Esophagus muscularis mucosa (tissue), 4 donors: Measurements from ENCODE around the gene TPSAB1. TPM values are rescaled to one million over a fixed set of nuclear protein-coding genes. Genes with fewer than 3 reads are reported as not detected.

Experiments used
- DNase-seq: peaks from one replicate; pipeline ENCODE4 v3.0.0-alpha.2; 2017; ENCODE audit errors: extremely low spot score
- H3K27ac ChIP-seq, 4 donors: fragments of 200-600 bp; sonication (generic); replicated peaks in 1 of 4; 1 replicate in 3 of 4; 2 replicates in 1 of 4; pipeline ENCODE4 v1.5.1; 2016 to 2019; ENCODE audit warnings: mild to moderate bottlenecking in 1 of 4
- H3K27me3 ChIP-seq, 4 donors: fragments of 200-600 bp; sonication (generic); one replicate each; pipeline versions ENCODE4 v1.5.1 to v1.6.0; 2016 to 2019
- H3K36me3 ChIP-seq, 4 donors: fragments of 200-600 bp; sonication (generic); one replicate each; pipeline ENCODE4 v1.5.1; 2016 to 2019
- H3K4me1 ChIP-seq, 4 donors: fragments of 200-600 bp; sonication (generic); one replicate each; pipeline ENCODE4 v1.5.1; 2016 to 2019
- H3K4me3 ChIP-seq, 4 donors: fragments of 200-600 bp; sonication (generic); 1 replicate in 2 of 4; 2 replicates in 2 of 4; pipeline ENCODE4 v1.5.1; 2016 to 2019; ENCODE audit warnings: mild to moderate bottlenecking in 4 of 4, moderate library complexity in 1 of 4
- H3K9me3 ChIP-seq, 4 donors: fragments of 200-600 bp; sonication (generic); 1 replicate in 3 of 4; 2 replicates in 1 of 4; pipeline ENCODE4 v1.5.1; 2016 to 2019
- CTCF ChIP-seq, 3 experiments: fragments of 200-600 bp in 2 of 3; fragments of 450-650 bp in 1 of 3; sonication (generic) in 2 of 3; IDR thresholded peaks; one replicate each; pipeline ENCODE4 v1.5.1; 2017 to 2019; ENCODE audit warnings: antibody characterized with exemption in 3 of 3, mild to moderate bottlenecking in 2 of 3, moderate library complexity in 1 of 3
- EP300 ChIP-seq: sonication (generic); formaldehyde crosslinking; IDR thresholded peaks from one replicate; pipeline ENCODE4 v1.6.1; 2017; ENCODE audit warnings: antibody characterized with exemption
- POLR2A ChIP-seq: fragments of 450-650 bp; IDR thresholded peaks from one replicate; pipeline ENCODE4 v1.6.1; 2017; ENCODE audit warnings: antibody characterized with exemption, moderate library complexity, mild to moderate bottlenecking, low read depth
- POLR2AphosphoS5 ChIP-seq, 2 donors: sonication (generic); formaldehyde crosslinking; IDR thresholded peaks; one replicate each; pipeline ENCODE4 v1.6.1; 2017; ENCODE audit warnings: antibody characterized with exemption in 2 of 2
- WGBS: methylation state at CpG from one replicate; pipeline ENCODE4 v1.1.5; 2018; 5-methylcytosine and 5-hydroxymethylcytosine counted together
- intact Hi-C: fragments of 100-400 bp; cut with DNase I; formaldehyde crosslinking; loops from one replicate; pipeline ENCODE4 v1.15.1; 2023
- total RNA-seq, 4 donors: library from RNA; depleted of rRNA; stranded (reverse); fragments of >200 nt; gene quantifications; one replicate each; pipeline versions ENCODE4 v1.1.0 to v1.2.1, GENCODE V29; 2016

TPSAB1 gene
- total RNA-seq, 4 donors from 2014 or later: 15.6 to 237 (median 126) TPM

- DNase-seq: no peak
- intact Hi-C loops: no loop called here
- Histone ChIP-seq H3K27ac (no peak overlapping the region), H3K27me3 (peaks cover 0 to 91% (median 2%) of the 10 kb centered on the region in 4 donors), H3K36me3 (no peaks in the 10 kb centered on the region), H3K4me3 (no peak overlapping the region), H3K4me1 (no peaks in the 10 kb centered on the region), H3K9me3 (no peaks in the 10 kb centered on the region)
- WGBS: 55% methylated on average over 20 of the region's 21 CpGs
- no peak for TF ChIP-seq POLR2A
- TF ChIP-seq EP300: no peak
- no peak for TF ChIP-seq POLR2AphosphoS5 (IDR thresholded peaks at IDR 0.05)
- no peak for TF ChIP-seq CTCF (IDR thresholded peaks at IDR 0.05)
These were observed 37.2 kb downstream of the TPSAB1 start for GRCh38 chr16:1277617-1278282.

- WGBS: 43% methylated on average over 10 of the region's 18 CpGs
- Histone ChIP-seq H3K4me1 (no peaks in the 10 kb centered on the region), H3K36me3 (no peaks in the 10 kb centered on the region), H3K9me3 (no peaks in the 10 kb centered on the region), H3K27me3 (peaks cover 0 to 91% (median 2%) of the 10 kb centered on the region in 4 donors), H3K27ac (no peak overlapping the region), H3K4me3 (no peak overlapping the region)
- TF ChIP-seq POLR2AphosphoS5 (IDR thresholded peaks at IDR 0.05): no peak
- TF ChIP-seq EP300: no peak
- TF ChIP-seq CTCF (IDR thresholded peaks at IDR 0.05): no peak
- no peak for TF ChIP-seq POLR2A
- DNase-seq: no peak
- intact Hi-C loops: no loop called here
These were observed 38.0 kb downstream of the TPSAB1 start for GRCh38 chr16:1278477-1278876.

- Histone ChIP-seq H3K27ac (no peak overlapping the region), H3K4me1 (no peaks in the 10 kb centered on the region), H3K4me3 (no peak overlapping the region), H3K27me3 (peaks cover 0 to 92% (median 2%) of the 10 kb centered on the region in 4 donors), H3K36me3 (no peaks in the 10 kb centered on the region), H3K9me3 (no peaks in the 10 kb centered on the region)
- TF ChIP-seq EP300 (no peak), POLR2AphosphoS5 (IDR thresholded peaks at IDR 0.05) (no peak)
- 74% methylated on average over 10 of the region's 30 CpGs for WGBS
- no peak for DNase-seq
- intact Hi-C loops: no loop called here
These were observed 38.8 kb downstream of the TPSAB1 start for GRCh38 chr16:1279081-1279944.

GRCh38 chr16:1279945-1280589 is 39.6 kb downstream of the TPSAB1 start:
- H3K4me3 ChIP-seq: no peak overlapping the region
- no peak for DNase-seq
- TF ChIP-seq CTCF (IDR thresholded peaks at IDR 0.05): no peak
- TF ChIP-seq EP300: no peak
- TF ChIP-seq POLR2A: no peak
- TF ChIP-seq POLR2AphosphoS5 (IDR thresholded peaks at IDR 0.05): no peak
- peaks cover 0 to 93% (median 2%) of the 10 kb centered on the region in 4 donors for H3K27me3 ChIP-seq
- H3K9me3 ChIP-seq: no peaks in the 10 kb centered on the region
- H3K27ac ChIP-seq: no peak overlapping the region
- WGBS: 86% methylated on average over 12 of the region's 29 CpGs
- no peaks in the 10 kb centered on the region for H3K4me1 ChIP-seq
- H3K36me3 ChIP-seq: no peaks in the 10 kb centered on the region
- intact Hi-C loops: no loop called here

- TF ChIP-seq CTCF (IDR thresholded peaks at IDR 0.05) (no peak), POLR2A (no peak), EP300 (no peak), POLR2AphosphoS5 (IDR thresholded peaks at IDR 0.05) (no peak)
- Histone ChIP-seq H3K27ac (no peak overlapping the region), H3K4me3 (no peak overlapping the region), H3K4me1 (no peaks in the 10 kb centered on the region), H3K9me3 (no peaks in the 10 kb centered on the region), H3K36me3 (no peaks in the 10 kb centered on the region), H3K27me3 (peaks cover 0 to 93% (median 4%) of the 10 kb centered on the region in 4 donors)
- WGBS: 63% methylated on average over 7 of the region's 8 CpGs
- no peak for DNase-seq
- intact Hi-C loops: no loop called here
These were observed 40.3 kb downstream of the TPSAB1 start for GRCh38 chr16:1280783-1281182.
